Psoas muscle (tissue), 8 donors: Measurements from ENCODE around the gene TAF10. TPM values are rescaled to one million over a fixed set of nuclear protein-coding genes. Genes with fewer than 3 reads are reported as not detected.
A peak's percentile ranks its signal among the peaks of the same experiment; 100 is the strongest.

ENCODE experiments used
- ATAC-seq, 4 donors: fragments of 200-7000 bp; cut with Tn5 transposase; one replicate each; pipeline ENCODE4 v1.9.1; 2020; ENCODE audit warnings: moderate library complexity in 3 of 4, mild to moderate bottlenecking in 2 of 4
- DNase-seq, 2 donors: peaks; one replicate each; pipeline ENCODE4 v3.0.0-alpha.2; 2020
- H3K27ac ChIP-seq: fragments of 200-600 bp; one replicate; pipeline ENCODE4 v1.8.0; 2022
- H3K27me3 ChIP-seq, 3 donors: fragments of 200-600 bp in 1 of 3; one replicate each; pipeline versions ENCODE4 v1.6.1 to v1.8.0; 2013 to 2022; ENCODE audit warnings: low read length in 2 of 3, mild to moderate bottlenecking in 2 of 3, moderate library complexity in 1 of 3; ENCODE audit not compliant: insufficient read depth in 3 of 3
- H3K36me3 ChIP-seq, 2 donors: fragments of 200-600 bp in 1 of 2; one replicate each; pipeline versions ENCODE4 v1.6.1 to v1.8.0; 2013 to 2022; ENCODE audit warnings: low read depth in 1 of 2, mild to moderate bottlenecking in 1 of 2, moderate library complexity in 1 of 2; ENCODE audit not compliant: insufficient read depth in 1 of 2
- H3K4me1 ChIP-seq: fragments of 200-600 bp; one replicate; pipeline ENCODE4 v1.8.0; 2022
- H3K4me3 ChIP-seq: fragments of 200-600 bp; one replicate; pipeline ENCODE4 v1.8.0; 2022; ENCODE audit warnings: mild to moderate bottlenecking
- H3K9me3 ChIP-seq: fragments of 200-600 bp; one replicate; pipeline ENCODE4 v1.8.0; 2022
- WGBS, 3 donors: extraction: QIAGEN DNeasy Blood & Tissue Kit; methylation state at CpG; one replicate each; pipeline versions ENCODE4 v1.1.6 to v1.1.7; 2013; 5-methylcytosine and 5-hydroxymethylcytosine counted together
- intact Hi-C, 2 donors: fragments of 100-400 bp; cut with DNase I; formaldehyde crosslinking; loops; one replicate each; pipeline versions ENCODE4 v1.11.0 to v1.14.2; 2022
- polyA plus RNA-seq, 3 donors: library from polyadenylated mRNA; stranded (reverse); fragments of 200-250 nt; gene quantifications; one replicate each; pipeline ENCODE4 v1.2.3, GENCODE V29; 2013
- total RNA-seq, 4 donors: library from RNA; stranded (reverse); fragmentation: NEBNext Ultra II Directional in 2 of 4; extraction: Animal tissue kit (Norgen Biotek cat#: 25700) in 2 of 4; gene quantifications; one replicate each; pipeline versions ENCODE4 v1.2.1 to v1.2.4, GENCODE V29; 2021 to 2023
- TF ChIP-seq, protein P1 (sequence below): fragments of 200-600 bp; IDR thresholded peaks from one replicate; pipeline ENCODE4 v1.8.0; 2022; ENCODE audit warnings: antibody characterized with exemption
- donor health status: healthy with polysubstance abuse.
- donor health status: DM: no; HTN: no; CAD: no; lungs with moderate emphysema.
- donor health status: Bipolar disorder and iron deficiency.
- donor health status: healthy.
- donor health status: DM: yes; HTN: yes; CAD: no.
- donor health status: DM: no; HTN: no; CAD: no.
- donor health status: DM: no; HTN: no; CAD: no.
- donor health status: DM: yes; HTN: yes; CAD: no.

TAF10 gene
- total and polyA plus RNA-seq, 7 donors, result 67.0 to 119 (median 80.3) TPM

DNA sequence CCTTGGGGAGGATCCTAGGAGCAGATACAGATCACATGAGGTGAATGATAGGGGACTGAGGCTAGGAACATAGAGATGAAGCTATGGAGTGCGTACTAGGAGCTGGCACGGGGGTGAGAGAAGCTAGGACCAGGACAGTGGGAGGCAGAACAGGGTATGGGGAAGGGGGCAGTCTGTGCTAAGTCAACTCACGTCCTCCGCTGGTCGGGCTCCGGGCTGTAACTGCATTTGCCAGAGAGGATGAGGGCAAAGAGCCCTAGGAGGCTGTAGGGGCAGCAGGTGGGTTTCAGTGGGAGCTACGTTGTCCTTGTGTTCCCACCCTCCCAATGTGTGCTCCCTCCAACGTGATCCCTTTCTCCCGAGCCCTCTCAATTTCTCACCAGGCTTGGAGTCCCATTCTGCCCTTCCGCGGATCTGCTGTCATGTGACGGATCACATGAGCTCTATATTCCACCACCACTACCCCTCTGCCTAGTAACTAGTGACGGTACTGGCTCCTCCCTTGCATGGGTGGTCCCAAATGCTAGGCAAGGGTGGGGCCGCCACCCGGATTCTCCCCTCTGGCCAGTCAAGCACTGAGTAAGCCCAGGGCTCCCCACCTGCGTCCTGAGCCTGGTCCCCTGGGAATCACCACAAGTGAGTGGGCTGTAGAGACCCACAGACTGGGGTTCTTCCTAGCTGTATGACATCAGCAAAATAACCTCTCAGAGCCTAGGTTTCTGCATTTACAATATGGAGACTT is 7.2 kb upstream of the TAF10 start, which contains the start of gene TPP1:
TPP1 (minus strand) TSS at position 419 of the 742 bp plus-strand sequence; CDS start at position 397, 22 bp downstream.
- peaks cover 0 to 31% of the 10 kb centered on the region in 2 donors for H3K36me3 ChIP-seq
- no peaks in the 10 kb centered on the region for H3K9me3 ChIP-seq
- ATAC-seq (peak; percentile 97 to 99 (median 98)), DNase-seq (peak; percentile 87 to 92)
- TF ChIP-seq, protein P1, sequence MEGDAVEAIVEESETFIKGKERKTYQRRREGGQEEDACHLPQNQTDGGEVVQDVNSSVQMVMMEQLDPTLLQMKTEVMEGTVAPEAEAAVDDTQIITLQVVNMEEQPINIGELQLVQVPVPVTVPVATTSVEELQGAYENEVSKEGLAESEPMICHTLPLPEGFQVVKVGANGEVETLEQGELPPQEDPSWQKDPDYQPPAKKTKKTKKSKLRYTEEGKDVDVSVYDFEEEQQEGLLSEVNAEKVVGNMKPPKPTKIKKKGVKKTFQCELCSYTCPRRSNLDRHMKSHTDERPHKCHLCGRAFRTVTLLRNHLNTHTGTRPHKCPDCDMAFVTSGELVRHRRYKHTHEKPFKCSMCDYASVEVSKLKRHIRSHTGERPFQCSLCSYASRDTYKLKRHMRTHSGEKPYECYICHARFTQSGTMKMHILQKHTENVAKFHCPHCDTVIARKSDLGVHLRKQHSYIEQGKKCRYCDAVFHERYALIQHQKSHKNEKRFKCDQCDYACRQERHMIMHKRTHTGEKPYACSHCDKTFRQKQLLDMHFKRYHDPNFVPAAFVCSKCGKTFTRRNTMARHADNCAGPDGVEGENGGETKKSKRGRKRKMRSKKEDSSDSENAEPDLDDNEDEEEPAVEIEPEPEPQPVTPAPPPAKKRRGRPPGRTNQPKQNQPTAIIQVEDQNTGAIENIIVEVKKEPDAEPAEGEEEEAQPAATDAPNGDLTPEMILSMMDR, result no peak
- H3K4me3 ChIP-seq, result peak within 1 kb of the TSS; percentile 80
- H3K4me1 ChIP-seq, result peaks cover 21% of the 10 kb centered on the region
- WGBS, 3 donors, result 1 to 2% (median 1%) methylated on average over 13 to 16 of the region's 16 CpGs
- no peaks in the 10 kb centered on the region for H3K27me3 ChIP-seq
- intact Hi-C loops, result loop anchor here (2.0 to 10.0 kb wide), 4 partner anchors 63 to 384 kb away; partner anchors contain the start of genes MRPL17 (in 2 of the 2), CNGA4 (in 1 of the 2) and FHIP1B (in 1 of the 2)
- H3K27ac ChIP-seq, result peak within 1 kb of the TSS; percentile 89

DNA sequence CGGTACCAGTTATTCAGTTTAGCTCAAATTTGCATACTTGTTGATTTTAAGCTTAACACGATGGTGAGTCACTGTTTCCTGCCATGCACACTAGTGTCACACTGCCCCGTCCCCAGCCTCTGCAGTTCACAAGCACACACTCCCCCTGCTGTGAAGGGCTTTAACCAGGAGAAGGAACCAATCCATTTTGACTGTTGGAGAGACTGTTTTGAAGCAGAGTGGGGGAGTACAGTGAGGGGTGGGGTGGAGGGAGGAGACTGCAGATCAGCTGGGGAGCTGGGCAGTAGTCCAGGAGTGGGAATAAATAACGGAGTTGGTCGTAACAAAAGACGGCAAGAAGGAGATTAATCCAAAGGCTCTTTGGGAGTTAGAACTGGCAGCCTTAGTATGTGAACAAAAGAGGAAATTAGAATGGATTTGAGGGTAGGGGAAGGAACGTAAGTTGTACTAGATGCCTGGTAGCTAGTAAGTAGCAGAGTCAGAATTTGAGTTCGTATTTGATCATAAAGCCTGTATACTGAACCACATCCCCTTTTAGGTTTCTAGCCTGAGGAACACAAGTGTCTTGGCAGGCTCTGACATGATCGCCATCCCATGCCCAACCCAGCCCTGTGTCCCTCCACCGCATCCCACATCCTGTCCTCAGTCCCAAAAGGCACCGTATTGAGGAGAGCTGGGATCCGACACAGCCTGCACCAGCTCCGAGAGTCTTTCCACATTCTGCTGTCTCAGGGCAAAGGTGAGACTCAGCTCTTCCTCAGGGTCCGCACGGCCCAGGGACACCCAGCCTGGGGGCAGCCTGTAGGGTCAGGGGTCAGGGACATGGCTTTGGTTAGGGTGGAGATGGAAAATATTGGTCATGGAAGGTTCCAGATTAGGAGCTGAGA is 6.3 kb upstream of the TAF10 start:
- intact Hi-C loops, result loop anchor here (2.0 to 10.0 kb wide), 4 partner anchors 64 to 384 kb away; partner anchors contain the start of genes MRPL17 (in 2 of the 2), CNGA4 (in 1 of the 2) and FHIP1B (in 1 of the 2)
- peaks cover 23% of the 10 kb centered on the region for H3K4me1 ChIP-seq
- DNase-seq (peak in 1 of 2 donors; percentile 51), ATAC-seq (peak; percentile 6 to 13 (median 12))
- H3K36me3 ChIP-seq, result peaks cover 0 to 36% of the 10 kb centered on the region in 2 donors
- no peaks in the 10 kb centered on the region for H3K27me3 ChIP-seq
- H3K9me3 ChIP-seq, result no peaks in the 10 kb centered on the region
- peak overlapping the region; percentile 89 for H3K27ac ChIP-seq
- TF ChIP-seq, protein P1, result no peak
- WGBS, 3 donors, result 19 to 24% (median 21%) methylated on average over 15 of the region's 15 CpGs
- peak overlapping the region; percentile 80 for H3K4me3 ChIP-seq

DNA sequence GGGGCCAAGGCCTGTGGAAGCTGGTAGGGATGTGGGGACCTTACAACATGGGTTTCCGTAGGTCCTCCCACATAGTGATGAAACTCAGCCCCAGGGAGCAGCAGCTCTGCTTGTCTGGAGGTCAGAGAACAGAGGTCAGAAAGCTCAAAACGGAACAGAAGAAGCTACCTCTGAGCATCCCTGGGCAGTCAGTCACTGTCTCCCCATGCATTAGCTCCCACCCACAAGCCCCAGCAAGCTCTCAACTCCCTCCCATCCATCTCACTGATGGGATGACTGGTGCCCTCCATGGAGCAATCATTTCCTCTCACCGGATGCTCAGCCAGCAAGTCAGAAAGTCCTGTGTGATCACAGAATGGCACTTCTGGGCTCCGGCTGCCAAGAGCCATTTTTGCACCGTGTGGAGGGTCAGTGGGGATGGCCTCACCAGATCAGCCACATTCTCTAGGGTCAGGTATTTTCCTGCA is 5.3 kb upstream of the TAF10 start:
- DNase-seq, result no peak
- TF ChIP-seq, protein P1, result no peak
- intact Hi-C loops, result loop anchor here (5.0 to 10.0 kb wide), 3 partner anchors 65 to 383 kb away; partner anchors contain the start of genes CNGA4 (in 1 of the 2), FHIP1B (in 1 of the 2) and MRPL17 (in 1 of the 2)
- H3K4me3 ChIP-seq, result peak overlapping the region; percentile 80
- peaks cover 0 to 36% of the 10 kb centered on the region in 2 donors for H3K36me3 ChIP-seq
- H3K27me3 ChIP-seq, result no peaks in the 10 kb centered on the region
- no peak for ATAC-seq
- 87 to 91% (median 87%) methylated on average over 5 of the region's 5 CpGs for WGBS, 3 donors
- H3K4me1 ChIP-seq, result peaks cover 31% of the 10 kb centered on the region
- H3K9me3 ChIP-seq, result no peaks in the 10 kb centered on the region
- H3K27ac ChIP-seq, result no peak overlapping the region

DNA sequence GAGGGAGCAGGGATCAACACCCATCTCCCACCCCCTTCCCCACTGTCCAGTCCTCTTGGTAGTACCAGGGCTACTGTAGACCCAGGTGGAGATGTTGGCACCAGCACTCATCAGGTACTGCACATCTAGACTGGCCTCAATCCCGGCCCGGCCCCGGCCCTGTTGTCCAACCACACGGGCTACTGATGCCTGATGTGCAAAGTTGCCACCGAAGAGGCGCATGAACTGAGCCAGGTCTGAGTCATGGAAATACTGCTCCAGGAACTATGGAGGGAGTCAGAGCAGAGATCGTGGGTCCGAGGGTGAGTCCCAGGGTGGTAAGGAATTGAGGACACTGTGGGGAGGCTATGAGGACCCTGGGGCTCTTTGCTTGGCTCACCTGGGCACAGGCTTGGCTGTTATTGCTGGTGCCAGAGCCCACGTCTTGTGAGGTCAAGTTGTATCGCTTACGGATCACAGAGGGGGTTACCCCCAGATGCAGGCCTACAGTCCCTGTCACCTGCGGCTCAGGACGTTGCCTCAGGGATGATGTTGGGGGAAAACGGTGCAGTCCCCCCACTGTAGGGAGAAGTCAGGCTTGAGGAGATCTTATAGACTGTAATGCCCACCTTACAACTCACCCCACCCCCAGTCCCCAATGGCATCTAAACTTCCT is 4.7 kb upstream of the TAF10 start:
- H3K27ac ChIP-seq, result no peak overlapping the region
- no peaks in the 10 kb centered on the region for H3K9me3 ChIP-seq
- ATAC-seq, result no peak
- H3K27me3 ChIP-seq, result no peaks in the 10 kb centered on the region
- intact Hi-C loops, result loop anchor here (5.0 to 10.0 kb wide), 3 partner anchors 66 to 382 kb away; partner anchors contain the start of genes CNGA4 (in 1 of the 2), FHIP1B (in 1 of the 2) and MRPL17 (in 1 of the 2)
- H3K4me3 ChIP-seq, result no peak overlapping the region
- no peak for DNase-seq
- TF ChIP-seq, protein P1, result no peak
- peaks cover 31% of the 10 kb centered on the region for H3K4me1 ChIP-seq
- 90 to 91% (median 91%) methylated on average over 14 of the region's 14 CpGs for WGBS, 3 donors
- H3K36me3 ChIP-seq, result peaks cover 0 to 36% of the 10 kb centered on the region in 2 donors
